HCT116 (cell line): ENCODE measurements around the gene WNK4.

ENCODE experiments used
- POLR2A ChIP-seq: IDR thresholded peaks from 2 replicates; pipeline ENCODE4 v1.7.0; 2011; ENCODE audit warnings: borderline replicate concordance; ENCODE audit not compliant: insufficient read depth, insufficient read length; ENCODE audit errors: extremely low read depth
- TF ChIP-seq, protein P1 (sequence below), 3 experiments: fragments of 200-600 bp in 1 of 3; sonication (generic) in 1 of 3; IDR thresholded peaks in 2 of 3; conservative IDR thresholded peaks in 1 of 3; 2 replicates each; pipeline ENCODE4 v1.5.1; 2012 to 2017; ENCODE audit warnings: low read depth in 2 of 3, low read length in 2 of 3, antibody characterized with exemption in 1 of 3, borderline replicate concordance in 1 of 3, control low read depth in 1 of 3, mild to moderate bottlenecking in 1 of 3, mixed read lengths in 1 of 3, mixed run types in 1 of 3, moderate library complexity in 1 of 3; ENCODE audit not compliant: insufficient read depth in 1 of 3

GRCh38 chr17:42778570-42778969 is 1.8 kb upstream of the WNK4 start:
- TF ChIP-seq, protein P1, sequence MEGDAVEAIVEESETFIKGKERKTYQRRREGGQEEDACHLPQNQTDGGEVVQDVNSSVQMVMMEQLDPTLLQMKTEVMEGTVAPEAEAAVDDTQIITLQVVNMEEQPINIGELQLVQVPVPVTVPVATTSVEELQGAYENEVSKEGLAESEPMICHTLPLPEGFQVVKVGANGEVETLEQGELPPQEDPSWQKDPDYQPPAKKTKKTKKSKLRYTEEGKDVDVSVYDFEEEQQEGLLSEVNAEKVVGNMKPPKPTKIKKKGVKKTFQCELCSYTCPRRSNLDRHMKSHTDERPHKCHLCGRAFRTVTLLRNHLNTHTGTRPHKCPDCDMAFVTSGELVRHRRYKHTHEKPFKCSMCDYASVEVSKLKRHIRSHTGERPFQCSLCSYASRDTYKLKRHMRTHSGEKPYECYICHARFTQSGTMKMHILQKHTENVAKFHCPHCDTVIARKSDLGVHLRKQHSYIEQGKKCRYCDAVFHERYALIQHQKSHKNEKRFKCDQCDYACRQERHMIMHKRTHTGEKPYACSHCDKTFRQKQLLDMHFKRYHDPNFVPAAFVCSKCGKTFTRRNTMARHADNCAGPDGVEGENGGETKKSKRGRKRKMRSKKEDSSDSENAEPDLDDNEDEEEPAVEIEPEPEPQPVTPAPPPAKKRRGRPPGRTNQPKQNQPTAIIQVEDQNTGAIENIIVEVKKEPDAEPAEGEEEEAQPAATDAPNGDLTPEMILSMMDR (IDR thresholded peaks at IDR 0.05 in 2 of 3, conservative IDR thresholded peaks at IDR 0.05 in 1 of 3; ENCODE audit: borderline replicate concordance in 1 of 3, insufficient read depth in 1 of 3, low read depth in 2 of 3, low read length in 2 of 3): no peak
- no peak for TF ChIP-seq POLR2A
